Gastroesophageal sphincter (tissue), 4 donors: ENCODE data around the gene EPHA3. TPM values are rescaled to one million over a fixed set of nuclear protein-coding genes. Genes with fewer than 3 reads are reported as not detected.

ENCODE experiments used
- ATAC-seq: fragments of 150-250 bp; one replicate; pipeline ENCODE4 v1.9.1; 2016; ENCODE audit warnings: mild to moderate bottlenecking, moderate library complexity
- H3K27ac ChIP-seq, 4 donors: fragments of 200-600 bp; sonication (generic) in 3 of 4; 1 replicate in 3 of 4; 2 replicates in 1 of 4; pipeline ENCODE4 v1.5.1; 2016 to 2019
- H3K27me3 ChIP-seq: fragments of 200-600 bp; sonication (generic); one replicate; pipeline ENCODE4 v1.5.1; 2019
- H3K36me3 ChIP-seq, 2 donors: fragments of 200-600 bp; sonication (generic); one replicate each; pipeline ENCODE4 v1.5.1; 2019; ENCODE audit warnings: control low read depth in 1 of 2
- H3K4me1 ChIP-seq, 3 donors: fragments of 200-600 bp; sonication (generic); 1 replicate in 2 of 3; 2 replicates in 1 of 3; pipeline ENCODE4 v1.5.1; 2016 to 2019; ENCODE audit warnings: control low read depth in 2 of 3
- H3K4me3 ChIP-seq, 2 donors: fragments of 200-600 bp; sonication (generic); one replicate each; pipeline ENCODE4 v1.5.1; 2019; ENCODE audit warnings: mild to moderate bottlenecking in 1 of 2, moderate library complexity in 1 of 2
- H3K9me3 ChIP-seq, 3 donors: fragments of 200-600 bp; sonication (generic); one replicate each; pipeline ENCODE4 v1.5.1; 2017 to 2019; ENCODE audit warnings: control low read depth in 2 of 3
- EP300 ChIP-seq: sonication (generic); formaldehyde crosslinking; IDR thresholded peaks from one replicate; pipeline ENCODE4 v1.6.1; 2017; ENCODE audit warnings: antibody characterized with exemption, mild to moderate bottlenecking
- POLR2A ChIP-seq, 2 donors: fragments of 450-650 bp; IDR thresholded peaks; one replicate each; pipeline ENCODE4 v1.6.1; 2017; ENCODE audit warnings: antibody characterized with exemption in 2 of 2, mild to moderate bottlenecking in 2 of 2, moderate library complexity in 1 of 2
- POLR2AphosphoS5 ChIP-seq: sonication (generic); formaldehyde crosslinking; IDR thresholded peaks from one replicate; pipeline ENCODE4 v1.6.1; 2017; ENCODE audit warnings: antibody characterized with exemption
- WGBS, 2 donors: methylation state at CpG; one replicate each; pipeline ENCODE4 v1.1.5; 2018; ENCODE audit warnings: low coverage in 1 of 2; 5-methylcytosine and 5-hydroxymethylcytosine counted together
- total RNA-seq, 4 donors: library from RNA; depleted of rRNA; stranded (reverse); fragments of >200 nt; gene quantifications; one replicate each; pipeline ENCODE4 v1.1.0, GENCODE V29; 2016
- TF ChIP-seq, protein P1 (sequence below), 4 experiments: fragments of 200-600 bp in 2 of 4; fragments of 450-650 bp in 2 of 4; sonication (generic) in 1 of 4; IDR thresholded peaks; one replicate each; pipeline ENCODE4 v1.5.1; 2017 to 2019; ENCODE audit warnings: antibody characterized with exemption in 4 of 4, mild to moderate bottlenecking in 2 of 4, moderate library complexity in 2 of 4

Gene EPHA3
- total RNA-seq, 4 donors from 2014 or later, result 9.3 to 20.4 (median 15.9) TPM

DNA sequence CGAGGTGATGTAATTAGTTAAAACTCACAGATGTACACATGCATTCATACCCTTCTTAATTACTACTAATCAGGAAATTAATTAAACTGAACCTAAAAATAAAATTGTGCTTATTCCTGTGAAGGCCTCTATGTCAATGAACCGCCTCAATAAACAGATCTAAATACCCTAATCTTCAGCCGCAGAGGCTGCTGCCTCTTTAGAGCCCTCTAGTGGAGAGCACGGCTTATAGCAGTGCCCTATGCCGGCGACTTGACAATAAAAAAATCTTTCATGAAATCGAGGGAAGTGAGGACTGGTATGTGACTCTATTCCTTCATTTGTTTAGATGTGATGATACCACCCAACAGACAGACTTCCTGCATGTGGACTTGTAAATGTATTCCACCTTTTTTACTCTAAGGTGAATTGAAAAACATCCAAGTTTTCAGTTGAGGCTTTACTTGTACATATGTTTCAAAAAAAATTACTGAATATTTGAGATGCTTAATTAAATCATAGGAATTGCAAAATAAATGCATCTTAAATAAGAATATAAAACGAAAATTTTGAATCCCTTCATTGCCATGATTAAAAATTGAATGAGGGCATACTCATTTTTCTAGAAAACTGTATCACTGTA lies 8.3 kb upstream of the EPHA3 start:
- Histone ChIP-seq H3K27ac (no peak overlapping the region), H3K4me3 (no peak overlapping the region), H3K27me3 (no peaks in the 10 kb centered on the region), H3K9me3 (no peaks in the 10 kb centered on the region), H3K36me3 (no peaks in the 10 kb centered on the region), H3K4me1 (no peaks in the 10 kb centered on the region)
- ATAC-seq, result no peak
- TF ChIP-seq POLR2A (IDR thresholded peaks at IDR 0.05) (no peak), EP300 (no peak), POLR2AphosphoS5 (no peak)
- TF ChIP-seq, protein P1, sequence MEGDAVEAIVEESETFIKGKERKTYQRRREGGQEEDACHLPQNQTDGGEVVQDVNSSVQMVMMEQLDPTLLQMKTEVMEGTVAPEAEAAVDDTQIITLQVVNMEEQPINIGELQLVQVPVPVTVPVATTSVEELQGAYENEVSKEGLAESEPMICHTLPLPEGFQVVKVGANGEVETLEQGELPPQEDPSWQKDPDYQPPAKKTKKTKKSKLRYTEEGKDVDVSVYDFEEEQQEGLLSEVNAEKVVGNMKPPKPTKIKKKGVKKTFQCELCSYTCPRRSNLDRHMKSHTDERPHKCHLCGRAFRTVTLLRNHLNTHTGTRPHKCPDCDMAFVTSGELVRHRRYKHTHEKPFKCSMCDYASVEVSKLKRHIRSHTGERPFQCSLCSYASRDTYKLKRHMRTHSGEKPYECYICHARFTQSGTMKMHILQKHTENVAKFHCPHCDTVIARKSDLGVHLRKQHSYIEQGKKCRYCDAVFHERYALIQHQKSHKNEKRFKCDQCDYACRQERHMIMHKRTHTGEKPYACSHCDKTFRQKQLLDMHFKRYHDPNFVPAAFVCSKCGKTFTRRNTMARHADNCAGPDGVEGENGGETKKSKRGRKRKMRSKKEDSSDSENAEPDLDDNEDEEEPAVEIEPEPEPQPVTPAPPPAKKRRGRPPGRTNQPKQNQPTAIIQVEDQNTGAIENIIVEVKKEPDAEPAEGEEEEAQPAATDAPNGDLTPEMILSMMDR (IDR thresholded peaks at IDR 0.05), result peak; percentile 47 to 84 (median 56)
- WGBS, 2 donors, result 33 to 40% methylated on average over 8 of the region's 8 CpGs

DNA sequence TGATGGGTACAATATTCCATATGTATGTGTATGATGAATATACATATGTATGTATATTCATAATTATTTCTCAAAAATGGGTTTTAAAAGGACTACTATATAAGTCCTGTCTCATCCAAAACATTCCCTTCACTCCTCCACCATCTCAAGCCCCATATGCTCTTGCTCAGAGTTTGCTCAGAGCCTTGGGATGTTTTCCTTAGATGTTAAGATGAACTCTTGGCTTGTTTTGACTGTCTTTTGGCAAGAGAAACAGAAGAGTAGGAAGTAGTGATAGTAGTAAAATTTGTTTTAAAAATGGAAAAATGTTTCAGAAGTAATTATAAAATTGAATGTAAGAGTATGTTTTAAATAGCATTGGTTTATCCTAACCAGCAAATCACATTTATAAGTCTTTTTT lies 6.2 kb upstream of the EPHA3 start:
- Histone ChIP-seq H3K4me1 (no peaks in the 10 kb centered on the region), H3K4me3 (no peak overlapping the region), H3K36me3 (no peaks in the 10 kb centered on the region), H3K27me3 (peaks cover 4% of the 10 kb centered on the region), H3K9me3 (no peaks in the 10 kb centered on the region), H3K27ac (no peak overlapping the region)
- TF ChIP-seq EP300, result no peak
- TF ChIP-seq POLR2AphosphoS5, result no peak
- TF ChIP-seq, protein P1 (IDR thresholded peaks at IDR 0.05), result no peak
- no peak for TF ChIP-seq POLR2A (IDR thresholded peaks at IDR 0.05)
- no peak for ATAC-seq

DNA sequence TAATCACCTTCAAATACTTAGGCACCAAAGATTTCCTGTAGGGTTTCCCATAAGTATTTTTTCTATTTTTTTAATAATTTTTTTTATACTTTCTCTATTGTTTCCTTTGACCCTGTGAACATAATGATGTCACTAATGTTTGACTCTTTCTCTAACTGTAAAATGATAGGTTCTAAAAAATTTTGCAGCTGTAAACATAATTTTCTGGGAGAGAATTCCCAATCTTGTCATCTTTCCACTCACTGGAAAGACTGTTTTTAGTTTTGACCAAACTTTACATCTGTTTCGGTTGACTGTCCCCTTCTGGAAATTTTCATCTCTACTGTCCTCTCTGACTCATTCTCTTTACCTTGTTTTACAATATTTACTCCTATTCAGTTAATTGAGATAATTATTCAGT lies 5.5 kb upstream of the EPHA3 start:
- 69 to 91% methylated on average over 1 of the region's 1 CpG for WGBS, 2 donors
- no peaks in the 10 kb centered on the region for H3K36me3 ChIP-seq
- no peaks in the 10 kb centered on the region for H3K9me3 ChIP-seq
- peaks cover 0 to 2% (median 0%) of the 10 kb centered on the region in 3 donors for H3K4me1 ChIP-seq
- H3K27me3 ChIP-seq, result peaks cover 5% of the 10 kb centered on the region
- no peak for TF ChIP-seq POLR2A (IDR thresholded peaks at IDR 0.05)
- TF ChIP-seq, protein P1 (IDR thresholded peaks at IDR 0.05), result no peak
- TF ChIP-seq EP300, result no peak
- no peak for TF ChIP-seq POLR2AphosphoS5
- H3K4me3 ChIP-seq, result no peak overlapping the region
- ATAC-seq, result no peak
- H3K27ac ChIP-seq, result no peak overlapping the region

DNA sequence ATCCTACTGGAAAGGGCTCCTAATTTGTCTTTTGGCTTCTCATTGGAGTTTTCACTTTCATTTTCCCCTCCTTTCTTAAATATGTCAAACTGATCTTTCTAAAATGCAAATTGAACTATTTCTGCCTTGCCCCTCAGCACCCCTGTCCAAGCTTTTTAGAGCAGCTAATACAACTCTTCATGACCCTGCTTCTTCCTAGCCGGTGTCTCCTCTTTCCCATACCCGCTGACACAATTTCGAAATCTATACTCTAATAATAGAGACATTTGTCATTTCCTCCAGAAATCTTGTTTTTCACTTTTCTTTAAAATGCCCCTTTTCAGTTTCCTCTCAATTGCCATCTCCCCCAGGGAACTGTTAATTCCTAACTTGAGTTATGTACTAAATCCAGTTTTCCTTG lies 2.9 kb upstream of the EPHA3 start:
- Histone ChIP-seq H3K9me3 (no peaks in the 10 kb centered on the region), H3K27ac (no peak overlapping the region), H3K36me3 (no peaks in the 10 kb centered on the region), H3K27me3 (peaks cover 14% of the 10 kb centered on the region), H3K4me3 (no peak overlapping the region), H3K4me1 (peaks cover 0 to 10% (median 0%) of the 10 kb centered on the region in 3 donors)
- WGBS, 2 donors, result 75 to 76% methylated on average over 3 of the region's 3 CpGs
- TF ChIP-seq, protein P1 (IDR thresholded peaks at IDR 0.05), result no peak
- TF ChIP-seq POLR2AphosphoS5 (no peak), EP300 (no peak)
- no peak for ATAC-seq

DNA sequence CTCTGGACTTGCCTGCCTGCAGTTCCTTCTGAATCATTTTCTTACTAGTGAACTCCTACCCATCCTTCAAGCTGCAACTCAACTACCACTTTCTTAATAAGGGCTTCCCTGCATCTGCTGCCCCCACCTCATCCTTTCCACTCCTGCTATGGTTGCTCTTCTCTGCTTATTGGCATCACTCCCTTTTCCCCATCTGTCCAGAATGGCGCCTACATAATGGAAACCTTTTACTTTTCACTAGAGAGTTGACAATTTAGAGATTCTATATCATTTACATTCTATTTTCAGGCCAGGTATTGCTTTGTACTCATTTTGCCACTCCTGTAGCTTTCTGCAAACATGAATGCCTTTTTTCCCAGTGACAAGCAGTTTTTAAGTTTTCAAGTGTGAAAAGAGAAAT lies 1.9 kb upstream of the EPHA3 start:
- no peak overlapping the region for H3K27ac ChIP-seq
- ATAC-seq, result no peak
- 88 to 100% methylated on average over 1 of the region's 1 CpG for WGBS, 2 donors
- no peaks in the 10 kb centered on the region for H3K36me3 ChIP-seq
- H3K4me1 ChIP-seq, result peaks cover 0 to 10% (median 0%) of the 10 kb centered on the region in 3 donors
- H3K4me3 ChIP-seq, result no peak overlapping the region
- no peaks in the 10 kb centered on the region for H3K9me3 ChIP-seq
- no peak for TF ChIP-seq EP300
- TF ChIP-seq POLR2AphosphoS5, result no peak
- TF ChIP-seq, protein P1 (IDR thresholded peaks at IDR 0.05), result no peak
- no peak for TF ChIP-seq POLR2A (IDR thresholded peaks at IDR 0.05)
- peaks cover 16% of the 10 kb centered on the region for H3K27me3 ChIP-seq
